Body of pancreas (tissue), 4 donors: ENCODE data around the gene RNF213. TPM values are rescaled to one million over a fixed set of nuclear protein-coding genes. Genes with fewer than 3 reads are reported as not detected.
A peak's percentile ranks its signal among the peaks of the same experiment; 100 is the strongest.

Source experiments
- ATAC-seq: fragments of 150-250 bp; one replicate; pipeline ENCODE4 v1.9.1; 2016
- DNase-seq, 4 donors: peaks; one replicate each; pipeline ENCODE4 v3.0.0-alpha.2; 2019
- H3K27ac ChIP-seq, 4 donors: fragments of 200-600 bp; sonication (generic); 1 replicate in 3 of 4; 2 replicates in 1 of 4; pipeline versions ENCODE4 v1.5.1 to v1.6.1; 2016 to 2019; ENCODE audit warnings: mild to moderate bottlenecking in 1 of 4, mixed read lengths in 1 of 4, moderate library complexity in 1 of 4
- H3K27me3 ChIP-seq, 2 donors: fragments of 200-600 bp; sonication (generic); one replicate each; pipeline ENCODE4 v1.6.0; 2016; ENCODE audit warnings: mild to moderate bottlenecking in 1 of 2
- H3K36me3 ChIP-seq, 2 donors: fragments of 200-600 bp; sonication (generic); replicated peaks in 1 of 2; 2 replicates each; pipeline ENCODE4 v1.5.1; 2016; ENCODE audit warnings: low read depth in 2 of 2; ENCODE audit not compliant: insufficient read depth in 1 of 2
- H3K4me1 ChIP-seq: fragments of 200-600 bp; sonication (generic); one replicate; pipeline ENCODE4 v1.6.0; 2016
- H3K4me3 ChIP-seq, 2 donors: fragments of 200-600 bp; sonication (generic); 1 replicate in 1 of 2; 2 replicates in 1 of 2; pipeline ENCODE4 v1.5.1; 2016 to 2019
- H3K9me3 ChIP-seq, 3 donors: fragments of 200-600 bp; sonication (generic); 1 replicate in 2 of 3; 2 replicates in 1 of 3; pipeline ENCODE4 v1.5.1; 2016
- CTCF ChIP-seq, 7 experiments: fragments of 450-650 bp in 4 of 7; fragments of 200-600 bp in 3 of 7; sonication (generic) in 3 of 7; IDR thresholded peaks; one replicate each; pipeline ENCODE4 v1.5.1; 2016 to 2019; ENCODE audit warnings: antibody characterized with exemption in 7 of 7
- POLR2A ChIP-seq, 3 donors: fragments of 450-650 bp; IDR thresholded peaks; one replicate each; pipeline ENCODE4 v1.6.1; 2016; ENCODE audit warnings: antibody characterized with exemption in 3 of 3, mild to moderate bottlenecking in 2 of 3
- WGBS, 2 donors: methylation state at CpG; one replicate each; pipeline ENCODE4 v1.1.5; 2017; 5-methylcytosine and 5-hydroxymethylcytosine counted together
- intact Hi-C: fragments of 100-400 bp; cut with DNase I; formaldehyde crosslinking; loops from one replicate; pipeline ENCODE4 v1.15.1; 2023
- total RNA-seq, 2 donors: library from RNA; depleted of rRNA; stranded (reverse); fragments of >200 nt; gene quantifications; one replicate each; pipeline ENCODE4 v1.1.0, GENCODE V29; 2016

Gene RNF213
- total RNA-seq, 2 donors from 2014 or later, result 60.7 to 69.5 TPM

DNA sequence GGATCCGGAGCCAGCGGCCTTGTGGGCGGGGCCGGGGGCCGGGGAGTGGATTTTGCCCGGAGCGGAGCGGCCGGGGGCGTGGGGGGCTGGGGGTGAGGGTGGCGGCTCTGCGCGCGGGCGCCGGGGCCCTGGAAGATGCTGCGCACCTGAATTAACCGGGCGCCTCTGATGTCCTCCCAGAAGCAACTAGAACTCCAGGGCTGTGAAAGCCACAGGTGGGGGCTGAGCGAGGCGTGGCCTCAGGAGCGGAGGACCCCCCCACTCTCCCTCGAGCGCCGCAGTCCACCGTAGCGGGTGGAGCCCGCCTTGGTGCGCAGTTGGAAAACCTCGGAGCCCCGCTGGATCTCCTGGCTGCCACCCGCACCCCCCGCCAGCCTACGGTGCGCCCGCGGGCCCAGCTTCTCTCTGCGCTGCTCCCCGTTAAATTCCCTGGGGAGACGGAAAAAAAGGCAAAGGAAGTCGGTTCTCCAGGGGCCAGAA is 39.9 kb upstream of the RNF213 start:
- peak overlapping the region; percentile 88 to 94 for H3K4me3 ChIP-seq
- no peak for TF ChIP-seq CTCF (IDR thresholded peaks at IDR 0.05)
- TF ChIP-seq POLR2A (IDR thresholded peaks at IDR 0.05), result no peak
- intact Hi-C loops, result no loop called here
- no peaks in the 10 kb centered on the region for H3K9me3 ChIP-seq
- peak; percentile 31 for ATAC-seq
- 3 to 9% methylated on average over 7 to 38 of the region's 41 CpGs for WGBS, 2 donors
- H3K27ac ChIP-seq, result peak overlapping the region; percentile 53 to 89 (median 84)
- DNase-seq, result peak; percentile 20 to 38 (median 30)
- no peaks in the 10 kb centered on the region for H3K27me3 ChIP-seq
- no peaks in the 10 kb centered on the region for H3K36me3 ChIP-seq
- peaks cover 32% of the 10 kb centered on the region for H3K4me1 ChIP-seq

DNA sequence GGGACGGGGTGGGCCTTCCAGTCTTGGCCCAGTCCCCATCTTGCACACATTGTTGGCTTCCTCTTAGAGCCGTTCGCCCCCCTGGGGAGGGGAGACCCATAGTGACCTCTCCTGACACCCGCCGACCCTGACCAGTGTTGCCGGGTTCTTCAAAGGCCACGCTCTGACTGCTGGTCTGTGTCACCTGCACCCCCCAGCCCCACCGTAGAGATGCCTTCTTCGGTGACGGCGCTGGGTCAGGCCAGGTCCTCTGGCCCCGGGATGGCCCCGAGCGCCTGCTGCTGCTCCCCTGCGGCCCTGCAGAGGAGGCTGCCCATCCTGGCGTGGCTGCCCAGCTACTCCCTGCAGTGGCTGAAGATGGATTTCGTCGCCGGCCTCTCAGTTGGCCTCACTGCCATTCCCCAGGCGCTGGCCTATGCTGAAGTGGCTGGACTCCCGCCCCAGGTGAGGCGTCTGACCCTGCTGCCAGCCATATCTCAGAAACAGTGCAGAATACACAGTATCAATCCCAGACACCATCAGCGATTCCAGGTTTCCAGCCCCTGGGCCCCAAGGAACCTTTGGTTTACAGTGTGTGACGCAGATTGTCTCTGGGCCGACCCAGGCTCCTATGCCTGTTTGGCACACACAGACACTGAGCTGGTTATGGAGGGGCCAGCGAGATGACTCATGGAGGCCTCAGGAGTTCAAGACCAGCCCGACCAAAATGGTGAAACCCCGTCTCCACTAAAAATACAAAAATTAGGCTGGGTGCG is 39.1 kb upstream of the RNF213 start:
- ATAC-seq (no peak), DNase-seq (no peak)
- no peak for TF ChIP-seq CTCF (IDR thresholded peaks at IDR 0.05)
- TF ChIP-seq POLR2A (IDR thresholded peaks at IDR 0.05), result no peak
- peaks cover 32% of the 10 kb centered on the region for H3K4me1 ChIP-seq
- no peaks in the 10 kb centered on the region for H3K9me3 ChIP-seq
- no peak overlapping the region for H3K4me3 ChIP-seq
- 82 to 91% methylated on average over 15 to 28 of the region's 29 CpGs for WGBS, 2 donors
- H3K36me3 ChIP-seq, result no peaks in the 10 kb centered on the region
- no peaks in the 10 kb centered on the region for H3K27me3 ChIP-seq
- H3K27ac ChIP-seq, result no peak overlapping the region
- intact Hi-C loops, result no loop called here

DNA sequence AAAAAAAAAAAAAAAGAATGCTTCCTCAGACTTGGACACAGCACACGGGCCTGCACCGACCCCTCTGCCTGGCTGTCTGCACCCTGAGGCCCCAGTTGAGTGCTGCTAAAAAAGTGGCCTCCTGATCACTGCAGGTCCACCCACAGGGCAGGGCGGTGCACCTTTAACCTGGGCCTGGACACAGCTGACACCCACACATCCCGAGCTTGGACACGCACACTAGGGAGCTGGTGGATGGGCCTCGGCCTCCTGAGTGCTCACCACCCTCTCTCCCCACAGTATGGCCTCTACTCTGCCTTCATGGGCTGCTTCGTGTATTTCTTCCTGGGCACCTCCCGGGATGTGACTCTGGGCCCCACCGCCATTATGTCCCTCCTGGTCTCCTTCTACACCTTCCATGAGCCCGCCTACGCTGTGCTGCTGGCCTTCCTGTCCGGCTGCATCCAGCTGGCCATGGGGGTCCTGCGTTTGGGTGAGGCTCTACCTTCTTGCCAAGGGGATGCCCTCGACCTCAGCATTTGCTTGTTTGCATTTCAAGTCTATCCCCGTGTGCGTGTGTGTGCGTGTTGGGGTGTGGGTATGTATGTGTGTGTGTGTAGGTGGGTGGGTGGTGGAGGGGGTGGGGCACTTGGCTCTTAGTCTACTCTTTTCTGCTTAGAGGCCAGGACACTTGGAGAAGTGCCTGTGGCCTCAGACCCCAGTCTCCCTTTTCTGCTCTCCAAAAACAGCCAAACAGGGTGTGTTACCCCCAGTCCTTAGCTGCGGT is 38.1 kb upstream of the RNF213 start:
- 88 to 91% methylated on average over 17 to 18 of the region's 18 CpGs for WGBS, 2 donors
- intact Hi-C loops, result no loop called here
- Histone ChIP-seq H3K4me3 (no peak overlapping the region), H3K27me3 (no peaks in the 10 kb centered on the region), H3K36me3 (peaks cover 0 to 1% of the 10 kb centered on the region in 2 donors), H3K4me1 (peaks cover 31% of the 10 kb centered on the region), H3K27ac (no peak overlapping the region), H3K9me3 (no peaks in the 10 kb centered on the region)
- ATAC-seq (no peak), DNase-seq (no peak)
- TF ChIP-seq CTCF (IDR thresholded peaks at IDR 0.05) (no peak), POLR2A (IDR thresholded peaks at IDR 0.05) (no peak)

DNA sequence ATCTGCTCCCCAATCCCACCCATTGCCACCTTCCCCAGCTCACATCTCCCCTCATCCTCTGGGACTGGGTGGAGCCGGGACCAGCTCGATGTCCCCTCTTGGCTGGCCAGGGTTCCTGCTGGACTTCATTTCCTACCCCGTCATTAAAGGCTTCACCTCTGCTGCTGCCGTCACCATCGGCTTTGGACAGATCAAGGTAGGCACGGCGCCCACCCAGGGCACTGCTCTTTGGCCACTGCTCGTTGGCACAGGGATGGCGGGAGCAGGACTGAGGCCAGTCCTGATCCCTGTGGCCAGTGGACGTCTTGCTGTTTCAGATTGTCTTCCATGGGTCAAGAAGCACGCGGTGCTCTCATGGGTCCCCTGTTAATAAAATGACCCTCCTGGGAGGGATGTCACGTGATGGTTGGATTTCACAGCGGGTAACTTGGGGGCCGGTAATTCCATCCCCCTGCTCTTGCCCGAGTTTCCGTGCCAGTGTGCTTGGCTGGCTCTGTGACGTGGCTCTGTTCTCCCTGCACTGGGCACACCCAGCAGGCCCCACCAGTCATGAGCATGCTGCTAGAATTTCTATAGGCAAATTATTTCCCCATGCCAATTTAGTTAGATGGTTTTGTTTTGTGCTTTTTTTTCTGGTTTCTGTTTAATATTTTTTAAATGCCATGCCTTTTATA is 37.4 kb upstream of the RNF213 start:
- intact Hi-C loops, result no loop called here
- H3K27ac ChIP-seq, result no peak overlapping the region
- peaks cover 0 to 1% of the 10 kb centered on the region in 2 donors for H3K36me3 ChIP-seq
- H3K4me1 ChIP-seq, result peaks cover 24% of the 10 kb centered on the region
- no peaks in the 10 kb centered on the region for H3K27me3 ChIP-seq
- TF ChIP-seq POLR2A (IDR thresholded peaks at IDR 0.05) (no peak), CTCF (IDR thresholded peaks at IDR 0.05) (no peak)
- H3K4me3 ChIP-seq, result no peak overlapping the region
- DNase-seq (no peak), ATAC-seq (no peak)
- H3K9me3 ChIP-seq, result no peaks in the 10 kb centered on the region
- 88 to 90% methylated on average over 16 to 18 of the region's 18 CpGs for whole genome bisulfite sequencing, 2 donors
